Hepatocyte (in vitro differentiated cells): Measurements from ENCODE around the gene LIPC.

ENCODE experiments used
- CTCF ChIP-seq: fragments of 200-600 bp; sonication (generic); IDR thresholded peaks from 2 replicates; pipeline ENCODE4 v1.5.1; 2016; ENCODE audit warnings: antibody characterized with exemption, mild to moderate bottlenecking; ENCODE audit not compliant: poor library complexity
- EZH2 ChIP-seq: fragments of 200-600 bp; sonication (generic); IDR thresholded peaks from 2 replicates; pipeline ENCODE4 v1.6.1; 2016; ENCODE audit warnings: antibody characterized with exemption, mild to moderate bottlenecking, borderline replicate concordance

- TF ChIP-seq CTCF (no peak), EZH2 (no peak)
Measured at GRCh38 chr15:58526647-58527192, 94.9 kb downstream of the LIPC start.
